IPS-18c (cell line): ENCODE measurements around the gene CYP11A1.

ENCODE experiments used
- H3K4me3 ChIP-seq: 2 replicates; pipeline ENCODE4 v1.7.0; 2013; ENCODE audit warnings: low read depth, mild to moderate bottlenecking, low read length, moderate library complexity; ENCODE audit not compliant: insufficient read depth
- H3K9me3 ChIP-seq: one replicate; pipeline ENCODE4 v1.6.1; 2013; ENCODE audit warnings: mild to moderate bottlenecking, low read length, moderate library complexity; ENCODE audit not compliant: control insufficient read depth, insufficient read depth

CYP11A1 gene

GRCh38 chr15:74403588-74403919, 36.1 kb upstream of the CYP11A1 start:
- H3K9me3 ChIP-seq: peaks cover 2% of the 10 kb centered on the region
- no peak overlapping the region for H3K4me3 ChIP-seq

DNA sequence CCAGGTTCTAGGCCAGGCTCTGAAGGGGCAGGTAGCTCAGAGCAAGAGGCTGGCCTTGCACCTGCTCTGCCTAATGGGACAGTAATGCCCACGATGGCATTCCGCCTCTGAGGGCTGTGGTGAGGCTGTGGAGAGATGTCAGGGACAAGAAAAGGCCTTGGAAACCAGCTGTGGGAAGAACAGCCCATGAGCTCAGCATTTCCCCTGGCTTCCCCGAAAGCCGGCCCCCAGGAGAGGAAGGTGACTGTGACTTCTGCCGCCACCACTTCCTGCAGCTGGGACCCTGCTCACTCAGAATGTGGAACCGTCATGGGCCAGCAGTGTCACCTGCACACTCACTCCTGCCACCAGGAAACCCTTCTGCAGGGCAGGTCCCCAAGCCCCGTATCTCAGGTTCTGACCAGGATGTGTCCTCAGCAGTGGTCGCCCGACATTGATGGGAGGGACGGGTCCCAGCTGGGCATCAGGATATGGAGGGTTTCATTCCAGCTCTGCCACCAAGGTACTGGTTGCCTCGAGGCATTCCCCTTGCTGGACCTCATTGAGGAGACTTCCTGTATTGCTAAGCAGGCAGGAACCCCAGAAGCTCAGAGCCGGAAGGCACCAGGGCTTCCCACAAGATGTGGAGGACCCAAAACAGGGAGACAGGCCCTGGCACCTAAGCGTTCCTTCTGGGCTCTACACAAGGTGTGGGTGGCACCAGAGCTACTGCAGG, 35.6 kb upstream of the CYP11A1 start:
- Histone ChIP-seq H3K9me3 (peaks cover 5% of the 10 kb centered on the region), H3K4me3 (no peak overlapping the region)

GRCh38 chr15:74402337-74402841, 34.9 kb upstream of the CYP11A1 start:
- H3K9me3 ChIP-seq: peaks cover 5% of the 10 kb centered on the region
- H3K4me3 ChIP-seq: no peak overlapping the region

DNA sequence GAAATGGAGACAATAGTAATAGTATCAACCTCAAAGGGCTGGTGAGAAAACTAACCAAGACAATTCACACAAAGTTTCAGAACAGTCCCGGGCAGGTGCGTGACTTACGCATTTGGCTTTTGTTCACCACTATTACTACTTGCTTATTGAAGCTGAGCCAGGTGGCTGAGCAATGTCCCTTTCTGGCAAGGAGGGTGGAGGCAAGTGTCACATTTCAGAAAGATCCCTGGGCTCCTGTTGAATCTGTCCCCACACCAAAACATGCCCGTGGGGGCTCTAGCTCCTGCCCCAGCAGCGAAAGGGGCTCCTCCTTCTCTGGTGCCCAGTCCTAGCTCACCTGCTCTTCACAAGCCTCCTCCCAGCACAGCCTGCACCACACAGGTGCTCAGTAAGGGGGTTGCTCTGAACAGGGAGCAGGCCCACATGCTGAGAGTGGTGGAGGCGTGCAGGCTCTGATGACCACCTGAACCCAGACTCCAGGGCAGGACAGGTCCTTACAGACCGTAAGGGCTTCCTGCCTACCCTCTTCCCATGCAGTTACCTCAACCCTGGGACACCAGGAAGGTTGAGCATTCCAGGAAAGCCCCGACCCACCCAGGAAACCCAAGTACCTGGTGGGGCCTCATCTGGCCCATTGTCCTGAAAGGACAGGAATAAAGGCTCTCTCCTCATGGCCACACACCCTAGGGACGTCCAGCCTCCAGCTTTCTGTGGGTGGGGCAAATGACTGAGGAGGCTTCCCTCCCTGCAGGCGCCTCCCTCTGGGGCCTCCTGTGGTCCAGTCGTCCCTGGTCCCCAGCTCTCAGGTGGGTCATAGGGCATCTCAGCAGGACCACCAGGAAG, 33.7 kb upstream of the CYP11A1 start:
- H3K4me3 ChIP-seq: no peak overlapping the region
- H3K9me3 ChIP-seq: peaks cover 3% of the 10 kb centered on the region

- Histone ChIP-seq H3K9me3 (peaks cover 3% of the 10 kb centered on the region), H3K4me3 (no peak overlapping the region)
These were observed 32.9 kb upstream of the CYP11A1 start for GRCh38 chr15:74400313-74400860.

DNA sequence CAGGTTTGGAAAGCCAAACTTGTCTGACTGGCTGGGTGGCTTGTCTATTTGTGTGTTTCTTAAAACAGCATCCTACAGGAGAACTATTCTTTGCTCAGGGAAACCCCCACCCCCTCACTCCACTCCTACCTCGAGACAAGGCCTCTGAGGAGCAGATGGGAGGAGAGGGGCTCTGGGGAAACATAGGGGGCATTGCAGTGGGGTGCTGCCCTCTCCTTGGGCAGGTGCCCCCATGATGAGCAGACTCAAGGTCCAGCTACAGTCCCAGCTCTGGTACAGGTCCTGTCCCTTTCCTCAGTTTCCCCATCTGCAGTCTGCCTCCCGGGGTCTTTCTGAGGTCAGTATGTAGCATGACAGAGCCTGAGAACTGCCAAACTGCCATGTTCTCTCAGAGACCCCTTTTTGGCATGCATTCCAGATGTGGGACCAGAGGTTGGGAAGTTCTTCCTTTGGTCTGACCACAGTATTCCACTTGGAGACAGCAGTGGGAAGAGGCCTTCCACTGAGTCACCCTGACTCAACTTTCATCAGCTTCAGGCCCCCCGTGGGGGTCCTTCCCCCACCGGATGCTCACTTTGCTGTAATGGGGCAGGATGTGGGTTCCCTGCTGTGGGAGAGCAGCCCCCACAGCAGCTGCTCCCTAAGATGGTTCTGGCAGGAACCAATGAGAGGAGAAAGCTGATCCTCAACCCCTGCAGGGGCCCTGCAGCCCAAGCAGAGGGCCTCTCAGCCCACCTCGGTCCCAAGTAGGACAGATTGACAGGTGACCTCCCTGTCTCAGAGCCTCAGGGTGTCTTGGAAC, 32.3 kb upstream of the CYP11A1 start:
- Histone ChIP-seq H3K9me3 (peaks cover 3% of the 10 kb centered on the region), H3K4me3 (no peak overlapping the region)

DNA sequence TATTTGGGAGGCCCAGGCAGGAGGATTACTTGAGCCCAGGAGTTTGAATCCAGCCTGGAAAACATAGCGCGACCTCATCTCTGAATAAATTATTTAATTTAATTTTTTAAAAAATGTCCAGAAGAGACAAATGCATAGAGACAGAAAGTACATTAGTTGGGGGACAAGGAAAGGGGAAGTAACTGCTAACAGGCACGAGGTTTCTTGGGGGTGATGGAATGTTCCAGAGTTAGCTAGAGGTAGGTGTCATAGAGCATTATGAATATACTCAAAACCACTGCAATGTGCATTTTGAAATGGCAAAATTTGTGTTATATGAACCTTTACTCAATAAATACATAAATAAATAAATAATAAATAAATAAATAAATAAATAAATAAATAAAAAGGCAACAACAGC, 31.7 kb upstream of the CYP11A1 start:
- H3K4me3 ChIP-seq: no peak overlapping the region

GRCh38 chr15:74398183-74398582, 30.7 kb upstream of the CYP11A1 start:
- peaks cover 3% of the 10 kb centered on the region for H3K9me3 ChIP-seq
- H3K4me3 ChIP-seq: no peak overlapping the region

More for the DNA sequence above, 31.7 kb upstream of the CYP11A1 start:
- H3K9me3 ChIP-seq: peaks cover 3% of the 10 kb centered on the region

DNA sequence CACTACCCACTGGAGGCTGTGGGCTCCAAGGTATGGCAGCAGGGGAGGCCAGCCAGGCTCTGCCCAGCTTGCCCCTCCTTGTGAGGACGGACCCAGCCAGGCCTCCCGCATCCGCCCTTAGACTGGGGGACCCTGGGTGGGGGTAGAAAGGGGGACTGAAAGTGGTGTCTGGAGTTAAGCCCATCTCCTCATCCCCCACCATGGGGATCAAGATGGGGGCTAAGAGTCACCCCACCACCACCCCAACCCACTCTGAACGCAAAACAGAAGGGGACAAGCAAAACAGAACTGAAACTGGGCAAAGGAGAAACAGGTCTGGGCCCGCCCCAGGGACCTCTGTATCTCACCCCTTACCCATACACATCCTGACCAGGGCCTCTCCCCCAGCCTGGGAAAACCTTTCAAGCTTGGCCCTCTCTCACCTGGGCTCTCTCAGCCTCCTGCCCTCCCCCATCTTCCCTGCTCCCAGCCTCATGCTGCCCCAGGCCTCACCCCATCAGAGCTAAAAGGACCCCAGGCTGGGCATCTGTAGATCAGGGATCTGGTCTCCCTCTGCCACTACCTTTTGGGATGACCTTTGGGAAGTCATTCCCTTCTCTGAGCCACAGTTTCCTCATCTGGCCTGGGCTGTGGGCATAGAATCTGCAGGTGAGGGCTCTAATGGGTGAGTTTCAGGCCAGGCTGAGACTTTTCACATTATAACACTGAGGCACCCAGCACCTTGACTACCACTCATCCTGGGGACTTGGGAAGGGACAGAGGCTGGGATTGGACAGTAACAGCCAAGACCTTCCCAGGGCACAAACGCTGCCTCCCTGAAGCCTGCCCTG, 30.0 kb upstream of the CYP11A1 start:
- Histone ChIP-seq H3K4me3 (no peak overlapping the region), H3K9me3 (peaks cover 3% of the 10 kb centered on the region)

DNA sequence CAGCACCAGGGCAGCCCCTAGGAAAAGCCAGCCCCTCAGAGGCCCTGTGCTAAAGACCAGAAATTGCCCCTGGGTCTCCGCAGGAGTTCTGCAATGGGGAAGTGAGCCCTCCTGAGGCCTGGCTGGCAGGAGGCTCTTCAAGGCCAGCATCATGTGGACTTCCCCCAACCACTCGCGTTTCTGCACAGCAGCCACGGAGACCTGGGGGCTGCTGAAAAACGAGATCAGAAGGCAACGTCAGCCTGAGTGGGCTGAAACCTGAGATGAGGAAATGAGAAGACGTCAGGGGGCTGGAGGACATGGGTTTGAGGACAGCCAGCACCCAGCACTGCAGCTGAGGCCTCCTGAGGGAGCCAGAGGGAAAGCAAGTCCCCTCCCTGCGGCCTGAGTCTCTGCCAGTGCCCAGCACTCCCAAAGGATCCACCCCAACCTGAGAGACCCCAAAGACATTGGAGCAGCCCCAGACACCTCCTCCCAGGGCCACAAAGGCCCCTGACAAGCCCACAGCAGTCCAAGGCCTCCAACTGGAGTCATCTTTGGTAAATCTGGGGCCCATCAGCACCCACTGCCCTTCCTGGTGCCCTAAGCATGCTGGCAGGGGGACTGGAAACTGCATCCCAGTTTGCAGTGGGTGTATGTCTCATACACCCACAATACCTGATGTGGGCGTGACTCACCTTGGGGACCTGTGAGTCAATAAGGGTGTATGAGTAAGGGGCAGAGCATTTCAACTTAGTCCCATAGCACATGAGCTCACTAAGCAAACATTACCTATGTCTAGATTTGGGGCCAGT, 29.2 kb upstream of the CYP11A1 start:
- H3K4me3 ChIP-seq: no peak overlapping the region
- H3K9me3 ChIP-seq: peaks cover 3% of the 10 kb centered on the region

- Histone ChIP-seq H3K4me3 (no peak overlapping the region), H3K9me3 (peaks cover 3% of the 10 kb centered on the region)
These were observed 28.6 kb upstream of the CYP11A1 start for GRCh38 chr15:74396146-74396438.

GRCh38 chr15:74395319-74396145, 28.1 kb upstream of the CYP11A1 start:
- Histone ChIP-seq H3K9me3 (peaks cover 3% of the 10 kb centered on the region), H3K4me3 (no peak overlapping the region)

- H3K9me3 ChIP-seq: peaks cover 3% of the 10 kb centered on the region
- H3K4me3 ChIP-seq: no peak overlapping the region
These were observed 26.8 kb upstream of the CYP11A1 start for GRCh38 chr15:74394090-74394846.

DNA sequence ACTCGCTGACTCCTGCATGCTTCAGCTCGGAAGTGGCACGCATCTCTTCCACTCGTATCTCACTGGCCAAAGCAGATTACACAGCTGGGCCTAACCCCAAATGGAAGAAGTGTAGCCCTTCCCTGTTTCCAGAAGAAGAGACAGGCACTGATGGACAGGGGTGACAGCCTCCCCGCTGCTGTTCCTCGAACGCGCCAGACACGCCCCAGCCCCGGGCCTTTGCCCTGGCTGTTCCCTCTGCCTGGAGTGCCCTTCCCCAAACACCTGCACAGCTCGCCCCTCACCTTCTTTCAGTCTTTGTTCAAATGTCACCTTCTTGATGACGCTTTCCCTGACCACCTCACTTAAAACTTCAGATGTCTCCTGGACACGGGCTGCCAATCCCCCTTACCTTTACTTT, 26.0 kb upstream of the CYP11A1 start:
- no peak overlapping the region for H3K4me3 ChIP-seq
- H3K9me3 ChIP-seq: peaks cover 3% of the 10 kb centered on the region

GRCh38 chr15:74392902-74393301, 25.5 kb upstream of the CYP11A1 start:
- no peaks in the 10 kb centered on the region for H3K9me3 ChIP-seq
- H3K4me3 ChIP-seq: no peak overlapping the region
